ENCODE measurements around the gene BBS9. TPM values are rescaled to one million over a fixed set of nuclear protein-coding genes. Genes with fewer than 3 reads are reported as not detected.

Gene BBS9
- total and polyA plus RNA-seq, 2 donors (not counting 1 experiment from before 2014, with no cell fraction given): 8.4 to 45.2 TPM

DNA sequence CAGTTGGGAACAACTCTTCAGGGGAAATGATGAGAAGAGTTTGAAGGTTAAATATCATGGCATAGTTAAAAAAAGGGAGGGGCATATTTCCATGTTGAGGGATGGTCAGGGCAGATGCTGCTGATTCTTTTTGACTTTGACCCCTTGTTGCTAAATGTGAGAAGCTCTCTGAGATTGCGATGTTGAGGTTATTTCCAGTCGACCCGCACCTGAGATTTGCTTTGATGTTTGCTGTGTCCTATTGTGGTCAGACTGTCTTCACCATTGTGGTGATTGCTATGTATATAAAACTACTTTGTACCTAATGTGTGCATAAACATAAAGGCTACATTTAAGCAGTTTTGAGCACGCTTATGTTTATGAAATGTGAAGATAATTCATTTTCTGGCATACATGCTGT lies 90.9 kb downstream of the BBS9 start:
- intact Hi-C loops (cut with micrococcal nuclease): no loop called here
- Histone ChIP-seq H3K27me3 (replicated peaks in 1 of 4; ENCODE audit: control extremely low read depth in 1 of 4, control insufficient read depth in 3 of 4, insufficient read depth in 4 of 4, low read length in 3 of 4) (no peaks in the 10 kb centered on the region), H3K79me2 (ENCODE audit: control insufficient read depth, insufficient read depth, low read length) (no peaks in the 10 kb centered on the region), H3K27ac (ENCODE audit: low read length in 2 of 2) (no peak overlapping the region), H3K4me2 (replicated peaks; ENCODE audit: low read depth, low read length, poor library complexity, severe bottlenecking) (no peak overlapping the region), H3K9me3 (ENCODE audit: control extremely low read depth in 1 of 3, control insufficient read depth in 2 of 3, insufficient read depth in 1 of 3, low read length in 2 of 3) (peaks cover 0 to 2% (median 0%) of the 10 kb centered on the region in 3 donors), H3K4me1 (ENCODE audit: control insufficient read depth in 2 of 2, insufficient read depth in 2 of 2, low read length in 2 of 2) (no peaks in the 10 kb centered on the region), H3K4me3 (ENCODE audit: control extremely low read depth in 1 of 5, extremely low read depth in 1 of 5, insufficient read depth in 1 of 5, low read depth in 2 of 5, low read length in 4 of 5) (no peak overlapping the region), H3K9ac (ENCODE audit: low read length) (no peak overlapping the region), H2AFZ (ENCODE audit: insufficient read depth, low read depth, low read length, poor library complexity, severe bottlenecking) (no peak overlapping the region), H4K20me1 (ENCODE audit: control insufficient read depth, insufficient read depth, low read length, poor library complexity, severe bottlenecking) (no peaks in the 10 kb centered on the region), H3K36me3 (replicated peaks in 1 of 2; ENCODE audit: control extremely low read depth in 1 of 2, control insufficient read depth in 1 of 2, extremely low read depth in 1 of 2, insufficient read depth in 2 of 2, low read length in 1 of 2) (no peaks in the 10 kb centered on the region)
- Mint-ChIP-seq H3K27ac (no peak overlapping the region), H3K27me3 (no peaks in the 10 kb centered on the region), H3K9me3 (ENCODE audit: insufficient read depth) (peaks cover 2% of the 10 kb centered on the region), H3K4me1 (no peaks in the 10 kb centered on the region), H3K4me3 (no peak overlapping the region)
- ChIA-PET POLR2A (no interaction called here), CTCF (no interaction called here)
- 100% methylated on average over 1 of the region's 4 CpGs for WGBS (ENCODE audit: insufficient coverage)
- TF ChIP-seq, protein P1, sequence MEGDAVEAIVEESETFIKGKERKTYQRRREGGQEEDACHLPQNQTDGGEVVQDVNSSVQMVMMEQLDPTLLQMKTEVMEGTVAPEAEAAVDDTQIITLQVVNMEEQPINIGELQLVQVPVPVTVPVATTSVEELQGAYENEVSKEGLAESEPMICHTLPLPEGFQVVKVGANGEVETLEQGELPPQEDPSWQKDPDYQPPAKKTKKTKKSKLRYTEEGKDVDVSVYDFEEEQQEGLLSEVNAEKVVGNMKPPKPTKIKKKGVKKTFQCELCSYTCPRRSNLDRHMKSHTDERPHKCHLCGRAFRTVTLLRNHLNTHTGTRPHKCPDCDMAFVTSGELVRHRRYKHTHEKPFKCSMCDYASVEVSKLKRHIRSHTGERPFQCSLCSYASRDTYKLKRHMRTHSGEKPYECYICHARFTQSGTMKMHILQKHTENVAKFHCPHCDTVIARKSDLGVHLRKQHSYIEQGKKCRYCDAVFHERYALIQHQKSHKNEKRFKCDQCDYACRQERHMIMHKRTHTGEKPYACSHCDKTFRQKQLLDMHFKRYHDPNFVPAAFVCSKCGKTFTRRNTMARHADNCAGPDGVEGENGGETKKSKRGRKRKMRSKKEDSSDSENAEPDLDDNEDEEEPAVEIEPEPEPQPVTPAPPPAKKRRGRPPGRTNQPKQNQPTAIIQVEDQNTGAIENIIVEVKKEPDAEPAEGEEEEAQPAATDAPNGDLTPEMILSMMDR (IDR thresholded peaks at IDR 0.05): no peak
- no peak for TF ChIP-seq EZH2 (IDR thresholded peaks at IDR 0.05; ENCODE audit: borderline replicate concordance, insufficient read depth, low read depth, low read length, poor library complexity, severe bottlenecking)
- DNase-seq (no peak), ATAC-seq (ENCODE audit: low read depth) (no peak)

DNA sequence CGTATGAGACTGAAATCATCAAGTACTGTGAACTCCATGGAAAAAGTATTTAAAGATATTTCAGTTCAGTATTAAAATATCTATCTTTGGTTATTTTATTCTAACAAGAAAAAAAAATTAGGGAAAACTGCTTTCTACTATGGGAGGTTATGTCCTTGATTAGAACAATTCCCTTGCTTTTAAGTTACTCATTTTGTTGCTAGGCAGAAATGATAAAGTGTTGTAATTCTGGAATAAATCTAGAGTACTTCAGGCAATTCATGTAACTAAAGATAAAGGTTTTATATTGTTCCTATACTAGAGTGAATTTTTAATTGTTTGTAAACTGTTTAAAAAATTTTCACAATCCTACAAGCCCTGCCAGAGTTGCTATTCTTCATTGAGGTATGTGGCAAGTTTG lies 92.0 kb downstream of the BBS9 start:
- H3K27me3 ChIP-seq (replicated peaks in 1 of 4; ENCODE audit: control extremely low read depth in 1 of 4, control insufficient read depth in 3 of 4, insufficient read depth in 4 of 4, low read length in 3 of 4): no peaks in the 10 kb centered on the region
- ATAC-seq (ENCODE audit: low read depth): no peak
- H3K79me2 ChIP-seq (ENCODE audit: control insufficient read depth, insufficient read depth, low read length): no peaks in the 10 kb centered on the region
- no peak for TF ChIP-seq EZH2 (IDR thresholded peaks at IDR 0.05; ENCODE audit: borderline replicate concordance, insufficient read depth, low read depth, low read length, poor library complexity, severe bottlenecking)
- TF ChIP-seq, protein P1 (IDR thresholded peaks at IDR 0.05): no peak
- H2AFZ ChIP-seq (ENCODE audit: insufficient read depth, low read depth, low read length, poor library complexity, severe bottlenecking): no peak overlapping the region
- DNase-seq: no peak
- peaks cover 0 to 2% (median 0%) of the 10 kb centered on the region in 3 donors for H3K9me3 ChIP-seq (ENCODE audit: control extremely low read depth in 1 of 3, control insufficient read depth in 2 of 3, insufficient read depth in 1 of 3, low read length in 2 of 3)
- intact Hi-C loops (cut with micrococcal nuclease): no loop called here
- ChIA-PET POLR2A (no interaction called here), CTCF (no interaction called here)
- H3K4me2 ChIP-seq (replicated peaks; ENCODE audit: low read depth, low read length, poor library complexity, severe bottlenecking): no peak overlapping the region
- no peak overlapping the region for H3K27ac Mint-ChIP-seq
- no peak overlapping the region for H3K9ac ChIP-seq (ENCODE audit: low read length)
- H3K27me3 Mint-ChIP-seq: no peaks in the 10 kb centered on the region
- H3K36me3 ChIP-seq (replicated peaks in 1 of 2; ENCODE audit: control extremely low read depth in 1 of 2, control insufficient read depth in 1 of 2, extremely low read depth in 1 of 2, insufficient read depth in 2 of 2, low read length in 1 of 2): no peaks in the 10 kb centered on the region
- H4K20me1 ChIP-seq (ENCODE audit: control insufficient read depth, insufficient read depth, low read length, poor library complexity, severe bottlenecking): no peaks in the 10 kb centered on the region
- no peak overlapping the region for H3K4me3 ChIP-seq (ENCODE audit: control extremely low read depth in 1 of 5, extremely low read depth in 1 of 5, insufficient read depth in 1 of 5, low read depth in 2 of 5, low read length in 4 of 5)
- no peaks in the 10 kb centered on the region for H3K4me1 Mint-ChIP-seq
- no peaks in the 10 kb centered on the region for H3K4me1 ChIP-seq (ENCODE audit: control insufficient read depth in 2 of 2, insufficient read depth in 2 of 2, low read length in 2 of 2)
- H3K9me3 Mint-ChIP-seq (ENCODE audit: insufficient read depth): peaks cover 2% of the 10 kb centered on the region
- WGBS (ENCODE audit: insufficient coverage): no CpG with 5 or more reads among the region's 1 CpG
- H3K4me3 Mint-ChIP-seq: no peak overlapping the region
- H3K27ac ChIP-seq (ENCODE audit: low read length in 2 of 2): no peak overlapping the region

Data from B cell (primary cell).